Activated effector memory CD4-positive, alpha-beta T cell treated with anti-CD3 and anti-CD28 coated beads, Interleukin-2, amount 50 U/mL, for 16 hours (primary cell): Measurements from ENCODE around the gene CDAN1.

Experiments used
- DNase-seq: peaks from one replicate; pipeline ENCODE4 v3.0.0-alpha.2; 2020

CDAN1 gene

DNA sequence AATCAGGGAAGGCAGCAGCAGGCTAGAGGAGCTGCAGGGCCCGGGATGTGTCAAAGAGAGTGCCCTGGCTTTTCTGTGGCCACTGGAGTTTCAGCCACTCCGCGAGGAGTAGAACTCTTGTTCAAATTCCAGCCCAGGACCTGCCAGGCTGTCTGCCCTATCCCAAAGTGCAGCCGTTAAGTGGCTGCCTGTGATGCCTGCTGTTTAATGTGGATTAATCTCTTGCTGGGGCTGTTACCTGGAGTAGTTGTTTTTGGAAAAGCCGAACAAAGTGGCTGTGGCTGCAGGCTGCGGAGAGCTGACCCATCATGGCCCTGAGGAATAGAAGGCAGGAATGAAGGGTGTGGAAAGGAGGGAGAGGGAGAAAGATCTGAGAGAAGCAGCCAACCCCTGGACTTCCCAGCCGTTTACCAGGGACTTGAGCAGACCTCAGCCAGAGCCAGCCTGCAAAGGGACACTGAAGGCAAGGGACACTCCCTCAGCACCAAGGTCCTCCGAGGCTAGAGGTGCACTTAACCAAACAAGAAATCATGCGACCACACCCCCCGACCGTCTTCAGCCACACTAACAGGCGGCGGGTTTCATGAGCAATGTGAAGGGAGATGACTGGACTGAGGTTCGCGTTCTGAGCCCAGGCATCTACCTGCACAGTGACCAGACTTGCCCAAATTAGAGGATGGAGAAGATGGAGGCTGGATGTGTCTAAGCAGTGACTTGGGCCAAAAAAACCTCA is 4.7 kb downstream of the CDAN1 start:
- no peak for DNase-seq

DNA sequence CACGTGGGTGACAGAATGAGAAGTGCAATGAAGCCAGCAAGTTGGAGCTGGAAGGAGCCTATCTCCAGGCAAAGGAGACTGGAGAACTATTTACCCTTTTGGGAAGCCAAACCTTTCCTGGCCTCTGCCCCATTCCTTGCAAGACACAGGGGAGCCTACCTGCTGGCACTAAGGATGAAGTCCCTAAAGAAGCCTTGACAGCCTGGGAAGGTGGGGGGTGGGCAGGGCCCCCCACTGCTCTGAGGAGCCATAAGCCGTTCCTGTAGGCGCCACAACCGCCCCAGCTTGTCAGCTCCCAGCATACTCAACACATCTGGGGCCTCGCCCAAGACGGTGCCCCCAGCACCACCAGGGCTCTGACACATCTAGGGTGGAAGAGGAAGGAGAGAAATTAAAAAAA is 5.5 kb downstream of the CDAN1 start:
- DNase-seq, result no peak

- no peak for DNase-seq
These were observed 6.4 kb downstream of the CDAN1 start for GRCh38 chr15:42730536-42730935.

GRCh38 chr15:42730135-42730534 is 6.8 kb downstream of the CDAN1 start:
- no peak for DNase-seq

DNA sequence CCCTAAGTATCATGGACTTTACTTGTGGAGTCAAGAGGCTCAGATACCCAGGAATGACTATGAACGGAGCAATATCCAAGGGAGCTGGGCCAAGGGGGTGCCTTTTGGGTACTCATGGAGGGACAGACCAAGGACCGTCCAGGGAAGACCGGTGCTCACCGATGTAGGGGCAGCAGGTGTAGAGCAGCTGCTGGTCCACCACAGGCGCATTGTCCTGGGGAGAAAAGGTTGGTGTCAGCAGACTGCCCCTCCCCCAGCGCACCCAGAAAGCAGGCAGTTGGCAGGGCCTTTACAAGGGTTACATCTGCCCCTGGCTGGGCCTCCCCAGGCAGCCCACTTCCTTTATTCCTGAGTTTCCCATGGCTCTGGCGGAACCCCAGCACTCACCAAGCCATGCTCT is 7.5 kb downstream of the CDAN1 start:
- no peak for DNase-seq

- DNase-seq, result no peak
These were observed 8.0 kb downstream of the CDAN1 start for GRCh38 chr15:42728972-42729371.

GRCh38 chr15:42728560-42728959 is 8.4 kb downstream of the CDAN1 start:
- no peak for DNase-seq

DNA sequence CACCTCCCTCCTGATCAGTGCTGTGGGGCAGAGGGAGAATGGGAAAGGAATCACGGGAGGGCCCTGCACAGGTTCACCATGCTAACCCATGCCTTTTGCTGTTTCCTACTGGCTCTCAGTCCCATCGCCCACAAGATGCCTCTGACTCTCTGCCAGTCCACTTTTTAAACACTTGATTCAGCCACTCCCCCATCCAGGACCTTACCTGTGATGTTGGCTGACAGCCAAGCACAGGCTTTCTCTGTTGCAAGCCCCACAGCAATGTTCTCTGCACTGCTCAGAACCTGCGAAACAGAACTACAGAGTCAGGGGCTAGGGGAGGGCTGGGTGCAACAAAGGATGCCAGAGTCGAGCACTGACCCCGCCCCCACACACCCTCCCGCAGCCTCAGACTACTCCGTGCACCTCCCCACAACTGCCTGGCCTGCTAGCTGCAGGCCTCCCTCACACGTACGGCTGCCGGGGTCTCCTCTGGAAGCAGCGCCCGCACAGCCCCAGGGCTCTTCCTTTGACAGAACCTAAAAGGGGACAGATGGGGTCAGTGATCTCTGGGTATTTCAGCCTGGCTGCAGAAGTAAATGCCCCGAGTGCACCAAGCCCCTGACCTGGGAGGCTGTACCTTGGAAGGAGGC is 9.1 kb downstream of the CDAN1 start:
- no peak for DNase-seq

GRCh38 chr15:42726114-42726513 is 10.8 kb downstream of the CDAN1 start:
- DNase-seq, result no peak

DNA sequence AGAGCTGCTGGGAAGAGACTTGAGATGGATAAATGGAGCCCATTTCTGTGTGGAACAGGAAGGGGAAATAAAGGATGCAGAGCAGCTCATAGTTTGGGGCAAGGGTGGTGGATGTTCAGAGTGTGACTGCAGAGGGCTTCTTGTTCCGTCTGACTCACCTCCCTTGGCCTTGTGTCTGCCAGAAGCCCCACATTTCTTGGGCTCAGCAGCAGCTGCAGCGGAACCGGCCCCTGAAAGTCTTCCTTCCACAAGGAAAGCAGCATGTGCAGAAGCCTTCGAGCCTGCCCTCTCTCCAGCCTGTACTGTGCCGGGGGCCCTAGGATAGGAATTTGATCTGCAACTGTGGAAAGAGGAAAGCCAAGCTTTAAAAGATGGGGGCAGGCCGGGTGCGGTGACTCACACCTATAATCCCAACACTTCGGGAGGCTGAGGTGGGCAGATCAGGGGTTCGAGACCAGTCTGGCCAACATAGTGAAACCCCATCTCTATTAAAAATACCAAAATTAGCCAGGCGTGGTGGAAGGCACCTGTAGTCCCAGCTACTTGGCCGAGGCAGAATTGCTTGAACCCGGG is 11.5 kb downstream of the CDAN1 start:
- no peak for DNase-seq

DNA sequence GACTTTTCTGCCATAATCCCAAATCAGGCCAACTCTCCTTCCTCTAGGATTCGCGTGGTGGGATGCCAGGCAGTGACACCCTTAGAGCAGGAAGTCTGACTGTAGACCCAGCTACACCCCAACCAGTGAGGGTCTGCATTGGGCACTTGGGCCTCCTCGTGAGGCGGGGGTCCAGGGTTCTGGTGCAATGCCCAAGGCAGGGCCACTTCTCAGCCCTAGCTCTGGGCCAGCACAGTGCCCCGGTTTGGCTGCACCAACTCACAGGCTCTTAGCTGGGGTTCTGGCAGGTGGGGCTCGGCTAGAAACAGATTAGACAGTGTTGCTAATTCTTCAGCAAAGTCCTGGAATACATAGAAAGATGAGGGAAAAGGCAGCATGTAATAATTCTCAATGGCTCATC is 12.7 kb downstream of the CDAN1 start:
- DNase-seq, result no peak

- no peak for DNase-seq
These were observed 13.9 kb downstream of the CDAN1 start for GRCh38 chr15:42723068-42723467.

- no peak for DNase-seq
These were observed 15.0 kb downstream of the CDAN1 start for GRCh38 chr15:42721916-42722315.

DNA sequence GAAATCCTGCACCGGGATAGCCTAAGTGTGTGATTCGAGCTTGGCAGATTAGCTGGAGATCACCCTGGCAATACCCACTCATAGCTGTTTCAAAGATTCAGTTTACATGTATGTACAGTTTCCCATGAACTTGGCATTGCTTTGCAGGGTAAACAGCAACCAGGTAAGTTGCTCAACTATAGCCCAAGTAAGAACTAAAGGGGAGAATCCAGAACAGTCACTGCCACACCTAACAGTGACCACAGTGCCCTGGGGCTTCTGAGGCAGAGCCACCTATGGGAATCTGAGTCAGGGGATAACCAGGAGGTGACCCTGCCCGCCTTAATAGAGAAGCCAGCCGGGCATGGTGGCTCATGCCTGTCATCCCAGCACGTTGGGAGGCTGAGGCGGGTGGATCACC is 15.9 kb downstream of the CDAN1 start:
- no peak for DNase-seq

- no peak for DNase-seq
These were observed 16.9 kb downstream of the CDAN1 start for GRCh38 chr15:42720071-42720470.

GRCh38 chr15:42719043-42719442 is 17.9 kb downstream of the CDAN1 start:
- no peak for DNase-seq

- DNase-seq, result no peak
These were observed 20.3 kb downstream of the CDAN1 start for GRCh38 chr15:42716626-42717025.

DNA sequence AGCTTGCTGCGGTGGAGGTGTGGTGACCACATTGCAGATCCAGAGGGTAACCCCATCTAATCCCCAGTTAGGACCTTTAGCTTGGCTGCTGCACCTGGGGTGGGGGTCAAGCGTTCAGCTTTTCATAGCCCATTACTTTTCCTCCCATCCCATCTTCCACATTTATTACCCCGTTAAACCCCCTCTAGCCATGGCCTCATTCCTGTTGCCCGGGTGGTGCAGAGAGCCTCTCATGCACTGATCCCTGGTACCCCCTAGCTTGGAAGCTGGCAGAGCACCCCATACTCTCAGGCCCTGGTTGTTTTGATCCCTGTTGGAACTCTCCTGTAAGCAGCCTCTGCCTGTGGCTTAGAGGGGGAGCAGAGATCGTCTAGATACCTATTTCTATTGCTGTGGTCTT is 20.8 kb downstream of the CDAN1 start:
- no peak for DNase-seq

GRCh38 chr15:42712584-42712983 is 24.3 kb downstream of the CDAN1 start:
- no peak for DNase-seq

GRCh38 chr15:42711746-42712145 is 25.2 kb downstream of the CDAN1 start:
- no peak for DNase-seq

DNA sequence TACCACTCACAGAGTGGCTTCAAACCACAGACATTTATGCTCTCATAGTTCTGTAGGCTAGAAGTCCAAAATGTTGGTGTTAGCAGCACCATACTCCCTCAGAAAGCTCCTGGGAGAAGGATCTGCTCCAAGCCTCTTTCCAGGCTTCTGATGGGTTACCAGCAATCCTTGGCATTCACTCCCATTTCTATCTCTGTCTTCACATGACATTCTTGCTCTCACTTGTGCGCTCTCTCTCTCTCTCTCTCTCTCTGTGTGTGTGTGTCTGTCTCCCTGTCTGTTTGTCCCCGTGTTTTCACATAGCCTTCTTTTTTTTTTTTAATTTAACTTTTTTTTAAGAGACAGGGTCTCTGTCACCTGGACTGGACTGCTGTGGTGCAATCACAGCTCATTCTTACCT is 26.3 kb downstream of the CDAN1 start:
- DNase-seq, result no peak

DNA sequence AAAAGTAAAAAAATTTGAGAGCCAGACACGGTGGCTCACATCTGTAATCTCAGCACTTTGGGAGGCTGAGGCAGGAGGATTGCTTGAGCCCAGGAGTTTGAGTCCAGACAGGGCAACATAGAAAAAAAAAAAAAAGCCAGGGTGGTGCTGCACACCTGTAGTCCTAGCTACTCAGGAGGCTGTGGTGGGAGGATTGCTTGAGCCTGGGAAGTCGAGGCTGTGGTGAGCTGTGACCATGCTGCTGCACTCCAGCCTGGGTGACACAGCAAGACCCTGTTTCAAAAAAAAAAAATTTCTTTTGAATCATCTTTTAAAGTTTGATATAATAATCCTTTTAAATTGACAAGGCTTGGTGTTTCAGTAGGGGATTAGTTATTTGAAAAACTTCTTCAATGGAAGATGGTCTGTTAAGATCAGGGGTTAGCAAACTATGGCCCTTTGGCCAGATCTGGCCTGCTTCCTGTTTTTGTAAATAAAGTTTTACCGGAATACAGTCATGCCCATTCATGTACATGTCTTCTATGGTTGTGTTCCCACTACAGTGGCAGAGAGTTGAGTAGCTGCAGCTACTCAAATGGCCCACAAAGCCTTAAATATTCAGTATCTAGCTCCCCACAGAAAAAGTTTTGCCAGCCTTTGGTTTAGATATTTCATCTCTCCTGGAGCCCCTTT is 28.9 kb downstream of the CDAN1 start:
- no peak for DNase-seq

- DNase-seq, result no peak
These were observed 29.9 kb downstream of the CDAN1 start for GRCh38 chr15:42707068-42707467.

- no peak for DNase-seq
These were observed 31.6 kb downstream of the CDAN1 start for GRCh38 chr15:42705336-42705735.
